Measurements from ENCODE around the gene GNB1.

Gene GNB1

DNA sequence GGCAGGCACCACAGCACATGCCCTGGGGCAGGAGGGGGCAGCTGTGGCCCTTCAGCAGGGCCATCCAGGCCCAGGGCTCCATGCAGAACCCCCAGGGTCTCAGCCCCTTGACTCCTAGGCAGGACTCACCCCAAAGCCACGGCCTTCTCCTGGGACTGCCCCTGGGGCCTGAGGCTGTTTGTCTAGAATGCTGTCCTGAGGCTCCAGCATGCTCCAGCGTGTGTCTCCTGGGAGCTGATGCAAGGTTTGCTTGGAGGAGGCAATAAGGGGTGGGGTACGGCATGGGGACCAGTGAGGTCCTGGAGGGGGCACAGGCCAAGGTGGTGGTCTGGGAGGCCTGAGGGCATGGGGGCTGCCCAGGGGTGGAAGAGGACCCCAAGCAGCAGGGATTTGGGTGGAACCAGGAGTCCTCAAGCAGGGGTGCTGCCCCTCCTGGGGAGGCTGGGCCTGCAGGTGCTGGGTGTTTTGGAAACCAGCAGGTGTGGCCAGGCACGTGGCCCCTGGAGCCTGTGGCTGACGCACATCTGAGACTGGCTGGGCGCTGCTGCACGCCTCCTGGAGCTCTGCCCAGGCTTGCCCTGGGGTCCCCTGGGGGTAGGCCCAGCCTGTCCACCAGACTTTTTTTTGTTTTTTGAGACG, 16.3 kb upstream of the GNB1 start:
- DNase-seq: no peak

DNA sequence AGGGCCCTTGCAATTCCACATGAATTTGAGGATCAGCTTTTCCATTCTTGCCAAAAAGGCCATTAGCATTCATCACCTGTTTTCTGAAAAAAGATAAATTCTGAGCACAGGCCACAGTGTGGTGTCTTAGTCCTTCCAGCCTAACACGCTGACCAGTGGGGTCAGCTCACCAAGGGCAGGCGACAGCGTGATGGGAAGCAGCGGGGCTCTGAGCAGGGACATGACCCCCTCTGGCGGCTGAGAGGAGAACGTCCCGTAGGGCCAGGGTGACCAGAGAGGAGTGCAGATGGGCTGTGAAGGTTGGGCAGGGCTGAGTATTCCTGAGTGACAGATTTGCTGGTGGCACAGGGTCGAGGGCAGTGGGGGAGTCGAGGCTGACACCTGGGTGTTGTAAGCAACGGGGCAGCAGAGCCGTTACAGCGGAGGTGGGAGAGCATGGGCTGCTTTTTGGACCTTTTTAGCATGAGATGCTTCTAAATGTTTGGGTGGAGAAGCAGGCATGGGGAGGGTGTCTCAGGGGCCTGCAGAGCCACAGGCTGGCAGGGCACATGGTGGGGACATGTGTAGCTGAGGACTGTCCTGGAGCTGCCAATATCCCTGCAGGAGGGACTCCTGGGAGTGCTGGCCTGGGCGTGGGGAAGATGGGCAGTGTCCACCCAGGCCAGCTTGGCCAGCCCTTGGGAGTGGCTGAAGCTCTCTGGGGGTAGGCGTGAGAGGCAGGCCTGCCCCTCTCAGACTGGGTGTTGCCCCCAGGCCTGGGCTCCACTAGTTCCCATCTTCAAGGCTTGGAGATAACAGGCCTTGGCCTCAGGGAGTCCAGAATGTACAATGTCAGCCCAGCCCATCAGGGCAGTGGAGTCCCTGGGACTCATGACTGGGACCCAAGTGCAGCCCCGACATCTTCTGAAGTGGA, 15.6 kb upstream of the GNB1 start:
- peak; percentile 65 for DNase-seq

- no peak for DNase-seq
These were observed 12.3 kb upstream of the GNB1 start for GRCh38 chr1:1903224-1903623.

DNA sequence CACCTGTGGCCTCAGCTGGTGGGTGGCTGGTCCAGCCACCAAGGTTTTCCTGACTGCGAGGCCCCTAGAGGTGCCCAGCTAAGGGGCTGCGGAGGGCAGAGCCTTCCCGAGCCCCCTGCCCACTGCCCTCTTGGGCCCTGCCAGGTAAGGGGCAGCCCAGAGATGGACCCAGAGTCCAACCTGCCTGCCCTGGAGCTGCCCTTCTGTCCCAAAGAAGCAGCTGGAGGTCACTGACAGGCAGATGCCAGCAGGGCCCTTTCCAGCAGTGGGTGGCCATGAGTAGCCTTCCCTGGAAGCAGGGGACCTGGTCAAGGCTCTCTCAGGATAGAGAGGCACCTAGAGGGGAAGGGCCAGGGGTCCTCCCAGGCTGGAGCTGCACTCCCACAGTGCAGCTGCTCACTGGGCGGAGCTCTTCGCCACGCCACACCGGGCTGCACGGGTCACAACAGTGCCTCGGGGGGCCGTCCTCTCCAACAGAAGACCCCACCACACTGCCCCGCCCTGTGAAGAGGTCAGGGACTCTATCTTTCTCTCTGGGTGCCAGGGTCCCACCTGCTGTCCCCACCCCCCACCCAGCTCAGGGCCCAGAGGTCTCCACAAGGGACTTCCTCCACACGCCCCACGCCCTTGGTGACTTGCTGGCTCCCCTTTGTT, 10.9 kb upstream of the GNB1 start:
- DNase-seq: no peak

- no peak for DNase-seq
These were observed 10.2 kb upstream of the GNB1 start for GRCh38 chr1:1900883-1901640.

DNA sequence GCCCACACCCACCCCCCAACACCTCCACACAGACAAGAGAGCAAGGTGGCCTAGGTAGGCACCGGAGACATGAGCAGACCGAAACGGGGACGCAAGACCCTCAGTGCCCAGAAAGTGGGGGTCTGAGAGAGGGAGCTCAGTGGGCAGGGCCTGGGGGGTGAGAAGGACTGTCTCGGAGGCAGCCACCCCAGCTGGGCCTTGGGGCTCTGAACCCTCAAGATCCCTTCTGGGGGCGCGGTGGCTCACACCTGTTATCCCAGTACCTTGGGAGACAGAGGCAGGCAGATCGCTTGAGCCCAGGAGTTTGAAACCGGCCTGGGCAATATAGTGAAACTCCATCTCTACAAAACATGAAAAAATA, 9.1 kb upstream of the GNB1 start:
- no peak for DNase-seq

- DNase-seq: peak; percentile 32
These were observed 8.5 kb upstream of the GNB1 start for GRCh38 chr1:1899266-1899966.

GRCh38 chr1:1898246-1898933, 7.5 kb upstream of the GNB1 start:
- no peak for DNase-seq

DNA sequence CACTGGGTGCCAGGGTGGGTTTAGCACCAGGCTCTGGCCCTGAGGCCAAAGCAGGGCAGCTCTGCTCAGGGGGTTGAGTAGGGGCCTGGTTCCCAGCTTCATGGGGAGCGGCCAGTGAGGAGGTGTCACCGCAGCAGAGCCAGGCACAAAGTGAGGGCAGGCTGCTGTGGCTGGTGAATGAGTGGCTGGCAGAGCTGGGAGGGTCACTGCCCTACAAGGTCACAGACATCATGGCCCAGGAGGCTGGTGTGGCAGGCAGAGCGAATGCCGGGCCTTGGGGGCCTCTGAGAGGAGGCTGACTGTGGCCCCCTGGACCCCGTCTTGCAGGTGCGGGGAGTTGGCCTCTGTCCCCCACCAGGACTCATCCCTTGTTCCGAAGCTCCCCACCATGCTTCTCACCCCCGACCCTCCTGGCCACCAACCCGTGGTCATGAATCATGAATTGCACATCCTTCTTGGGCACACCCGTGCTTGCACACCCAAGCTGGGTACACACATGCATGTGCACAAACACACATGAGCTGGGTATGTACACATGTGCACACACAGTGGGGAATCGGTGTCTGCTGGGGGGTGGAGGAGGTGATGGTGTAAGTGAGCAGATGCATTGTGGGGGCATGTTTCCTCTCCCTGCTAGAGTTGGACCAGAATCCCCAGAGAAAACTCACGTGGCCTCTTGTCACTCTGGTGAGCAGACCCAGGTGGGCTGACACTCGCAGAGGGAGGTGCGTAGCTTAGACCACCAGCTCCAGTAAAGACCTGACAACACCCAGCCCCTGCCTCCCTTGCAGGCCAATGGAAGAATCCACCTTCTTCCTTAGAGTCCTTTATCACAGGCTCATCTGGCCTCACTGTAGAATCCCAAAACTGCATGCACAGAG, 4.8 kb upstream of the GNB1 start:
- DNase-seq: no peak

DNA sequence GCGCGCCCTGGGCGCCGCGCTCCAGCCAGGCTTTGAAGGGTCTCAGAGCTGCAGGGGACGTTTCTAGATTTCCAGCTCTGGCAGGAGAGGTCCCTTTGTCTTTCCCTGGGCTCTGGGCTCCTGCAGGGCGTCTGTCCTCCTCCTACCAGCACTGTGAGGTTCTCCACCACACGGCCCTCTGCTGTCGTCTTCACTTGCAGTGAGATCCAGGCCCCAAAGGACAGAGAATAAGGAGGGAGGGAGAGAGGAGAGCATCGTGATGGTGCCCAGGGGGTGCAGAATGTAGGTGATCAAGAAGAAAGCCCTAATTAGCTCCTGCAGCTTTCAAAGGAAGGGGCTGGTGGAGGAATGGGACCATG, 4.2 kb upstream of the GNB1 start:
- DNase-seq: no peak

GRCh38 chr1:1894354-1895059, 3.6 kb upstream of the GNB1 start:
- DNase-seq: no peak

DNA sequence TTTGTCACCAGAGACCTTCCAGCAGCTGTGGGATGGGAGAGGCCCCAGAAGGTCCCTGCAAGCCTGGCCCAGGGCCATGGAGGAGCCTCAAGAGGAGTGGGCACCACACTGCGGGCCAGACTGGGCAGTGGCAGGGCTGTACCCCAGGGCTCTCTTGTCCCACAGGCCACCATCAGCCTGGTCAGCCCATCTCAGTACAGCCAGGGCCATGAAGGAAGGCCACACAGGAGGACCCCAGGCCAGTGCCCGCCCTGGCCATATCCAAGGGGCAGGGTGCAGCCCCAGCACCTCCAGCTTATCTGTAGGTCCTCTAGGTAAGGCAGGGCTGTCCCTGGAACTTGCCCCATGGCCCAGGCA, 3.1 kb upstream of the GNB1 start:
- no peak for DNase-seq

- no peak for DNase-seq
These were observed 2.6 kb upstream of the GNB1 start for GRCh38 chr1:1893291-1893985.

DNA sequence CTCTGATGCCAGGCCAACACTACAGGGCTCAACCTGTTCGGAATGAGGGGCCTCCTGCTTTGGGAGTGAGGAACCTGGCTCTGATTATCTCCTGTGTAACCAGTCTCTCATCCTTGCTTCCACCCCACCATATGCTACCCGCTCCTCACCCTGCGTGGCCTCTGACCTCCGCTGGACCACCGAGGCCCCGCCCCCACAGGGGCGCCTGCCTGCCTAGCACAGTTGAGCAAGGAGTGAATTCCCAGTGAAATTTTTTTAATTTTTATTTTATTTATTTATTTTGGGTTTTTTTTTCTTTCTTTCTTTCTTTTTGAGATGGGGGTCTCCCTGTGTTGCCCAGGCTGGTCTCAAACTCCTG, 1.9 kb upstream of the GNB1 start:
- DNase-seq: no peak

GRCh38 chr1:1892079-1892762, 1.3 kb upstream of the GNB1 start:
- DNase-seq: peak; percentile 32

- peak; percentile 77 for DNase-seq
These were observed 627 bp upstream of the GNB1 start for GRCh38 chr1:1891349-1892078.

- peak; percentile 47 for DNase-seq
These were observed 911 bp downstream of the GNB1 start for GRCh38 chr1:1889847-1890505.
